Fibroblast of lung (primary cell): ENCODE data around the gene SUN3.

Experiments
- EZH2 ChIP-seq: IDR thresholded peaks from 2 replicates; pipeline ENCODE4 v1.5.1; 2012; ENCODE audit warnings: low read length, control low read depth, mild to moderate bottlenecking; ENCODE audit errors: missing control alignments
- TF ChIP-seq, protein P1 (sequence below), 2 donors: IDR thresholded peaks in 1 of 2; conservative IDR thresholded peaks in 1 of 2; 1 replicate in 1 of 2; 2 replicates in 1 of 2; pipeline ENCODE4 v1.5.1; 2011 to 2012; ENCODE audit warnings: low read length in 2 of 2, control low read depth in 1 of 2, inconsistent platforms in 1 of 2, low read depth in 1 of 2, mild to moderate bottlenecking in 1 of 2

DNA sequence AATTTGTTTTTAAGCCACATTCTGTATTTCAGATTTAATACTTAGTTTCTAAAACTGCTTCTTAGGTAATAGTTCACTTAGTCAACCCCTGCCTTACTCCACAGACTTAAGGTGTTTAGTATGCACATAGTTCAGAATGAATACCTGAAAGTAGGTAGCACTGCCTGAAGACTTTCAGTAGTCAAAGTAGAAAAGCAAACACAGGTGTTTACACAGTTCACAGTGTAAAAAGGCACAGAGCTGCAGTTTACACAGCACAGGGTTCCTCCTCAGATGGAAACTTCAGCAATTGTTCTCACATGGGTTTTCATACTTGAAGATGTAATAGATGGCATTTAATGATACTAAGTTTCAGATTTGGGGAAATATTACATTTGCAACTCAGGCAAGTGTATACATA is 77.5 kb downstream of the SUN3 start:
- TF ChIP-seq, protein P1, sequence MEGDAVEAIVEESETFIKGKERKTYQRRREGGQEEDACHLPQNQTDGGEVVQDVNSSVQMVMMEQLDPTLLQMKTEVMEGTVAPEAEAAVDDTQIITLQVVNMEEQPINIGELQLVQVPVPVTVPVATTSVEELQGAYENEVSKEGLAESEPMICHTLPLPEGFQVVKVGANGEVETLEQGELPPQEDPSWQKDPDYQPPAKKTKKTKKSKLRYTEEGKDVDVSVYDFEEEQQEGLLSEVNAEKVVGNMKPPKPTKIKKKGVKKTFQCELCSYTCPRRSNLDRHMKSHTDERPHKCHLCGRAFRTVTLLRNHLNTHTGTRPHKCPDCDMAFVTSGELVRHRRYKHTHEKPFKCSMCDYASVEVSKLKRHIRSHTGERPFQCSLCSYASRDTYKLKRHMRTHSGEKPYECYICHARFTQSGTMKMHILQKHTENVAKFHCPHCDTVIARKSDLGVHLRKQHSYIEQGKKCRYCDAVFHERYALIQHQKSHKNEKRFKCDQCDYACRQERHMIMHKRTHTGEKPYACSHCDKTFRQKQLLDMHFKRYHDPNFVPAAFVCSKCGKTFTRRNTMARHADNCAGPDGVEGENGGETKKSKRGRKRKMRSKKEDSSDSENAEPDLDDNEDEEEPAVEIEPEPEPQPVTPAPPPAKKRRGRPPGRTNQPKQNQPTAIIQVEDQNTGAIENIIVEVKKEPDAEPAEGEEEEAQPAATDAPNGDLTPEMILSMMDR (conservative IDR thresholded peaks at IDR 0.05 in 1 of 2, IDR thresholded peaks at IDR 0.05 in 1 of 2; ENCODE audit: low read depth in 1 of 2, low read length in 2 of 2), result no peak
- no peak for TF ChIP-seq EZH2
